Thyroid gland (tissue), 4 donors: ENCODE data around the gene CCM2. TPM values are rescaled to one million over a fixed set of nuclear protein-coding genes. Genes with fewer than 3 reads are reported as not detected.

Experiments
- DNase-seq, 2 donors: peaks; one replicate each; pipeline ENCODE4 v3.0.0-alpha.2; 2019
- H3K27ac ChIP-seq, 3 donors: fragments of 200-600 bp; sonication (generic); 1 replicate in 2 of 3; 2 replicates in 1 of 3; pipeline ENCODE4 v1.5.1; 2016 to 2019; ENCODE audit warnings: mild to moderate bottlenecking in 1 of 3, moderate library complexity in 1 of 3
- H3K27me3 ChIP-seq: fragments of 200-600 bp; sonication (generic); one replicate; pipeline ENCODE4 v1.5.1; 2019
- H3K36me3 ChIP-seq, 2 donors: fragments of 200-600 bp; sonication (generic); one replicate each; pipeline ENCODE4 v1.5.1; 2016 to 2019
- H3K4me1 ChIP-seq, 2 donors: fragments of 200-600 bp; sonication (generic); one replicate each; pipeline ENCODE4 v1.5.1; 2017 to 2019
- H3K4me3 ChIP-seq, 3 donors: fragments of 200-600 bp; sonication (generic); replicated peaks in 1 of 3; 1 replicate in 2 of 3; 2 replicates in 1 of 3; pipeline ENCODE4 v1.5.1; 2016; ENCODE audit warnings: mild to moderate bottlenecking in 1 of 3
- H3K9me3 ChIP-seq: fragments of 200-600 bp; sonication (generic); one replicate; pipeline ENCODE4 v1.5.1; 2017
- CTCF ChIP-seq, 6 experiments: fragments of 200-600 bp in 3 of 6; fragments of 450-650 bp in 3 of 6; sonication (generic) in 3 of 6; IDR thresholded peaks; one replicate each; pipeline ENCODE4 v1.5.1; 2016 to 2019; ENCODE audit warnings: antibody characterized with exemption in 6 of 6, mild to moderate bottlenecking in 2 of 6, inconsistent platforms in 1 of 6, moderate library complexity in 1 of 6
- POLR2A ChIP-seq, 2 donors: fragments of 450-650 bp; IDR thresholded peaks; one replicate each; pipeline ENCODE4 v1.6.1; 2017; ENCODE audit warnings: antibody characterized with exemption in 2 of 2, mild to moderate bottlenecking in 2 of 2, moderate library complexity in 1 of 2
- WGBS, 2 donors: methylation state at CpG; one replicate each; pipeline ENCODE4 v1.1.5; 2017; 5-methylcytosine and 5-hydroxymethylcytosine counted together
- intact Hi-C: fragments of 100-400 bp; cut with DNase I; formaldehyde crosslinking; loops from one replicate; pipeline ENCODE4 v1.15.1; 2023
- total RNA-seq, 4 donors: library from RNA; depleted of rRNA; stranded (reverse); fragments of >200 nt; gene quantifications; one replicate each; pipeline ENCODE4 v1.2.3, GENCODE V29; 2016

Gene CCM2
- total RNA-seq, 4 donors from 2014 or later: 19.4 to 29.2 (median 24.3) TPM

DNA sequence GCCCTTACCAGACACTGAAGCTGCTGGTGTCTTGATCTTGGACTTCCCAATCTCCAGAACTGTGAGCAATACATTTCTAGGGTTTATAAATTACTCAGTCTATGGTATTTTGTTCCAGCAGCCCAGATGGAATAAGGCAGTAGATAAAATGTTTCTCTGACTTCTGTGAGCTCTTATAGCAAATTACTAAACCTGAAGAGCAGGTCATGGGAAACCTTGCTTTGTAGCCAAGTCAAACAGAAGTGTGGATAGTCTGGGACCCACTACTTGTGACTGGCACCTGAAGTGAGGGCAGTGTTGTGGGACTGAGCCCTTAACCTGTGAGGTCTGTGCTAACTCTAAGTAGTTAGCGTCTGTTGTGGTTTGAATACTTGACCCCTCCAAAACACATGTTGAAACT lies 116.0 kb downstream of the CCM2 start:
- Histone ChIP-seq H3K4me3 (no peak overlapping the region), H3K4me1 (peaks cover 4 to 5% of the 10 kb centered on the region in 2 donors), H3K27ac (no peak overlapping the region), H3K9me3 (no peaks in the 10 kb centered on the region), H3K27me3 (no peaks in the 10 kb centered on the region), H3K36me3 (no peaks in the 10 kb centered on the region)
- TF ChIP-seq CTCF (IDR thresholded peaks at IDR 0.05) (no peak), POLR2A (IDR thresholded peaks at IDR 0.05) (no peak)
- WGBS, 2 donors: 55 to 58% methylated on average over 1 of the region's 1 CpG
- no peak for DNase-seq
- intact Hi-C loops: no loop called here

- no peaks in the 10 kb centered on the region for H3K4me1 ChIP-seq
- H3K27ac ChIP-seq: no peak overlapping the region
- intact Hi-C loops: no loop called here
- no peak overlapping the region for H3K4me3 ChIP-seq
- no peaks in the 10 kb centered on the region for H3K27me3 ChIP-seq
- 88 to 93% methylated on average over 2 to 3 of the region's 4 CpGs for WGBS, 2 donors
- no peak for DNase-seq
- no peak for TF ChIP-seq CTCF (IDR thresholded peaks at IDR 0.05)
- no peak for TF ChIP-seq POLR2A (IDR thresholded peaks at IDR 0.05)
- no peaks in the 10 kb centered on the region for H3K36me3 ChIP-seq
- no peaks in the 10 kb centered on the region for H3K9me3 ChIP-seq
Measured at GRCh38 chr7:45117582-45117981, 117.6 kb downstream of the CCM2 start.

- TF ChIP-seq POLR2A (IDR thresholded peaks at IDR 0.05): no peak
- TF ChIP-seq CTCF (IDR thresholded peaks at IDR 0.05): no peak
- H3K9me3 ChIP-seq: no peaks in the 10 kb centered on the region
- intact Hi-C loops: no loop called here
- DNase-seq: no peak
- H3K27me3 ChIP-seq: no peaks in the 10 kb centered on the region
- no peak overlapping the region for H3K27ac ChIP-seq
- no peak overlapping the region for H3K4me3 ChIP-seq
- 89% methylated on average over 4 of the region's 4 CpGs for WGBS, 2 donors
- no peaks in the 10 kb centered on the region for H3K4me1 ChIP-seq
- H3K36me3 ChIP-seq: no peaks in the 10 kb centered on the region
Measured at GRCh38 chr7:45118292-45118691, 118.3 kb downstream of the CCM2 start.

DNA sequence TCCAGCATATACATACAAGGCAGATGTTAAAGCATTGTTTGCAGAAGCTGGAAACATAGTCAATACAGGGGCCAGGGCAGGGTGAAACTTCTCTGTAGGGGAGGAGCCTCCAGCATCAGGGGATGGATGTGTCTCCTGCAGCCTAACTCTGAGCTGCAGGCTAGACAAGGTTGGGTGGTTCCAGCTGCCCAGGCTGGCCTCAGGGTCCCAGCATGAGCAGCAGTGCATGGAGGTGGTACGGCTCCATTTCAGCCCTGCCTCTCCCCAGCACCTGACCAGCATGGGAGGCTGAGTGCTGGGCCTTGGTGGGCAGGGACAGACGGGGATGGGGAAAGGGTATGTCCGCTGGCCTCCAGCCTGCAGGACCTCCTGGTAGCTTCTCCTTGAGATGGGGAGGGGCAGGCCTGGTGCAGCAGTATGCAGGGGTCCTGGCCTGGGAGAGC lies 118.9 kb downstream of the CCM2 start:
- Histone ChIP-seq H3K4me3 (no peak overlapping the region), H3K36me3 (no peaks in the 10 kb centered on the region), H3K4me1 (no peaks in the 10 kb centered on the region), H3K9me3 (no peaks in the 10 kb centered on the region), H3K27ac (no peak overlapping the region), H3K27me3 (no peaks in the 10 kb centered on the region)
- TF ChIP-seq POLR2A (IDR thresholded peaks at IDR 0.05) (no peak), CTCF (IDR thresholded peaks at IDR 0.05) (no peak)
- intact Hi-C loops: no loop called here
- DNase-seq: no peak
- no CpG with 5 or more reads among the region's 3 CpGs for WGBS, 2 donors

- H3K27ac ChIP-seq: no peak overlapping the region
- H3K27me3 ChIP-seq: no peaks in the 10 kb centered on the region
- DNase-seq: no peak
- no peaks in the 10 kb centered on the region for H3K4me1 ChIP-seq
- H3K36me3 ChIP-seq: no peaks in the 10 kb centered on the region
- WGBS, 2 donors: 91 to 94% methylated on average over 3 of the region's 3 CpGs
- H3K4me3 ChIP-seq: no peak overlapping the region
- TF ChIP-seq CTCF (IDR thresholded peaks at IDR 0.05) (no peak), POLR2A (IDR thresholded peaks at IDR 0.05) (no peak)
- intact Hi-C loops: no loop called here
- no peaks in the 10 kb centered on the region for H3K9me3 ChIP-seq
Measured at GRCh38 chr7:45119550-45119949, 119.5 kb downstream of the CCM2 start.
